Gastrocnemius medialis (tissue), 4 donors: ENCODE data around the gene GNG7.

Experiments
- POLR2A ChIP-seq, 2 donors: fragments of 450-650 bp; IDR thresholded peaks; one replicate each; pipeline ENCODE4 v1.6.1; 2017; ENCODE audit warnings: antibody characterized with exemption in 2 of 2, mild to moderate bottlenecking in 2 of 2, moderate library complexity in 2 of 2
- TF ChIP-seq, protein P1 (sequence below), 5 experiments: fragments of 450-650 bp in 3 of 5; fragments of 200-600 bp in 2 of 5; sonication (generic) in 2 of 5; IDR thresholded peaks in 4 of 5; conservative IDR thresholded peaks in 1 of 5; 1 replicate in 4 of 5; 2 replicates in 1 of 5; pipeline ENCODE4 v1.5.1; 2016 to 2019; ENCODE audit warnings: antibody characterized with exemption in 5 of 5, mild to moderate bottlenecking in 3 of 5, moderate library complexity in 3 of 5

DNA sequence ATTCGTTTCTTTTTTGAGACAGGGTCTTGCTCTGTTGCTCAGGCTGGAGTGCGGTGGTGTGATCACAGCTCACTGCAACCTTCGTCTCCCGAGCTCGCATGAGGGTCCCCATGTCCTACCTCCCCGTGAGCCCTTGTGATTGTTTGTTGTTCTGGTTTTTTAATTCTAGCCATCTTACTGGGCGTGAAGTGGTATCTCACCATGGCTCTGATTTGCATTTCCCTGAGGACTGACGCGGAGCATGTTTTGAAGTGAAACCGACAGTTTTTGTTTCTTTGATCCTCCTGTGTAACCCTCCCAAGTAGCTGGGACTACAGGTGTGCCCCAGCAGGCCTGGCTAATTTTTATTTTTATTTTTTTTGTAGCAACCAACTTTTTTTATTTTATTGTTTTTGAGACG, 21.7 kb downstream of the GNG7 start:
- TF ChIP-seq, protein P1, sequence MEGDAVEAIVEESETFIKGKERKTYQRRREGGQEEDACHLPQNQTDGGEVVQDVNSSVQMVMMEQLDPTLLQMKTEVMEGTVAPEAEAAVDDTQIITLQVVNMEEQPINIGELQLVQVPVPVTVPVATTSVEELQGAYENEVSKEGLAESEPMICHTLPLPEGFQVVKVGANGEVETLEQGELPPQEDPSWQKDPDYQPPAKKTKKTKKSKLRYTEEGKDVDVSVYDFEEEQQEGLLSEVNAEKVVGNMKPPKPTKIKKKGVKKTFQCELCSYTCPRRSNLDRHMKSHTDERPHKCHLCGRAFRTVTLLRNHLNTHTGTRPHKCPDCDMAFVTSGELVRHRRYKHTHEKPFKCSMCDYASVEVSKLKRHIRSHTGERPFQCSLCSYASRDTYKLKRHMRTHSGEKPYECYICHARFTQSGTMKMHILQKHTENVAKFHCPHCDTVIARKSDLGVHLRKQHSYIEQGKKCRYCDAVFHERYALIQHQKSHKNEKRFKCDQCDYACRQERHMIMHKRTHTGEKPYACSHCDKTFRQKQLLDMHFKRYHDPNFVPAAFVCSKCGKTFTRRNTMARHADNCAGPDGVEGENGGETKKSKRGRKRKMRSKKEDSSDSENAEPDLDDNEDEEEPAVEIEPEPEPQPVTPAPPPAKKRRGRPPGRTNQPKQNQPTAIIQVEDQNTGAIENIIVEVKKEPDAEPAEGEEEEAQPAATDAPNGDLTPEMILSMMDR (IDR thresholded peaks at IDR 0.05 in 4 of 5, conservative IDR thresholded peaks at IDR 0.05 in 1 of 5) = no peak
- TF ChIP-seq POLR2A (IDR thresholded peaks at IDR 0.05) = no peak
